ENCODE results near the gene UBL3.
A peak's percentile ranks its signal among the peaks of the same experiment; 100 is the strongest.

UBL3 gene

DNA sequence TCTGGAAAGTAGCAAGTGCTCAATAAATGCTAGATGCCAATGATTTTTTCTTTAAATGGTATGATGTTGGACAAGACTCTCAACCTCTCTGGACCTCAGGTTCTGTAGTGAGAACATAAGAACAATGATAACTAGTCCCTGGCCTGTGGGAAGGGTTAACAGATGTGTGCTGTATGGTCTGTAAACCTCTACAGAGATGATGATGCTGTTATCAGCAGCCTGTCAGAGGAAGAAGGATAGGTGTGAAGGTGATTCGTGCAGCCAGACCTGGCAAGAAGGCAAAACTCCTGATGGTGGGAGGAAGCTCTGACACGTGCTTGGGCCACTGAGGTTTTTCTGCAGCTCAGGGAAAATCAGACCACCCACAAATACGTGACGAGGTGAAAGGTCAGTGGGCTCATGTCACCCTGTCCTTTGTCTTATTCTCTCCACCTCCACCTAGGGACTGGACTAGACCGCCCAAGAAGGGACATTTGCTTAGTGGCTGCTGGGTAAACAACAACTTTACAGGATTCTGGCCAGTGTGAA lies 36.7 kb upstream of the UBL3 start:
- DNase-seq (ENCODE audit: low read depth in 2 of 2), result no peak

DNA sequence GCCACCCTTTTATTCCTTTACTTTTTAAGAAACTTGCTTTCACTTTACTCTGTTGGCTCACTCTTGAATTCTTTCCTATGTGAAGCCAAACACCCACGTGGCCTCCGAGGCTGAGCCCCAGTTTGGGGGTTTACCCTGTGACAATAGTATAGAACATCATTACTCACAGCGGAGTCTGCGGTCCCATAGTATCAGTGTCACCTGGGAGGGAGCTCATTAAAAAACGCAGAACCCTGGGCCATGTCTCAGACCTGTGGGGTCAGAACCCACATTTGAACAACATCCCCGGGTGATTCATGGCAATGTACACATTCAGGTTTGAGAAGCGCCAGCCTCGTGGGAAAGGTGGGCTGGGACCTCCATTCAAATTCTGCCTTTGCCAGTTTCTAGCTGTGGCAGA lies 36.0 kb upstream of the UBL3 start:
- TF ChIP-seq, protein P1, sequence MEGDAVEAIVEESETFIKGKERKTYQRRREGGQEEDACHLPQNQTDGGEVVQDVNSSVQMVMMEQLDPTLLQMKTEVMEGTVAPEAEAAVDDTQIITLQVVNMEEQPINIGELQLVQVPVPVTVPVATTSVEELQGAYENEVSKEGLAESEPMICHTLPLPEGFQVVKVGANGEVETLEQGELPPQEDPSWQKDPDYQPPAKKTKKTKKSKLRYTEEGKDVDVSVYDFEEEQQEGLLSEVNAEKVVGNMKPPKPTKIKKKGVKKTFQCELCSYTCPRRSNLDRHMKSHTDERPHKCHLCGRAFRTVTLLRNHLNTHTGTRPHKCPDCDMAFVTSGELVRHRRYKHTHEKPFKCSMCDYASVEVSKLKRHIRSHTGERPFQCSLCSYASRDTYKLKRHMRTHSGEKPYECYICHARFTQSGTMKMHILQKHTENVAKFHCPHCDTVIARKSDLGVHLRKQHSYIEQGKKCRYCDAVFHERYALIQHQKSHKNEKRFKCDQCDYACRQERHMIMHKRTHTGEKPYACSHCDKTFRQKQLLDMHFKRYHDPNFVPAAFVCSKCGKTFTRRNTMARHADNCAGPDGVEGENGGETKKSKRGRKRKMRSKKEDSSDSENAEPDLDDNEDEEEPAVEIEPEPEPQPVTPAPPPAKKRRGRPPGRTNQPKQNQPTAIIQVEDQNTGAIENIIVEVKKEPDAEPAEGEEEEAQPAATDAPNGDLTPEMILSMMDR (IDR thresholded peaks at IDR 0.05; ENCODE audit: low read depth, low read length), result no peak
- no peak overlapping the region for H3K4me3 ChIP-seq (replicated peaks in 1 of 2; ENCODE audit: low read depth in 2 of 2, low read length in 2 of 2)
- no peak for DNase-seq (ENCODE audit: low read depth in 2 of 2)

More for the DNA sequence above, 36.7 kb upstream of the UBL3 start:
- TF ChIP-seq, protein P1 (IDR thresholded peaks at IDR 0.05; ENCODE audit: low read depth, low read length), result no peak
- no peak overlapping the region for H3K4me3 ChIP-seq (replicated peaks in 1 of 2; ENCODE audit: low read depth in 2 of 2, low read length in 2 of 2)

DNA sequence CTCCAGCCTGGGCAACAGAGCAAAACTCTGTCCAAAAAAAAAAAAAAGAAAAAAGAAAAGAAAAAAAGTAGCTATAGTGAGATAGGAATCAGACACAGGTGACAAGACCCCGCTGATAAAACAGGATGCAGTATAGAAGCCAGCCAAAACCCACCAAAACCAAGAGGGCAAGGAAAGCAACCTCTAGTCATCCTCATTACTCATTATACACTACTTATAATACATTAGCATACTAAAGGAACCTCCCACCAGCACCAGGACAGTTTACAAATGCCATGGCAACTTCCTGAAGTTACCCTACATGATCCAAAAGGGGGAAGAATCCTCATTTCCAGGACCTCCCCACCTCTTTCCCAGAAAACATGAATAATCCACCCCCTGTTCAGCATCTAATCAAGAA lies 35.6 kb upstream of the UBL3 start:
- TF ChIP-seq, protein P1 (IDR thresholded peaks at IDR 0.05; ENCODE audit: low read depth, low read length), result no peak
- DNase-seq (ENCODE audit: low read depth in 2 of 2), result no peak
- H3K4me3 ChIP-seq (replicated peaks in 1 of 2; ENCODE audit: low read depth in 2 of 2, low read length in 2 of 2), result no peak overlapping the region

DNA sequence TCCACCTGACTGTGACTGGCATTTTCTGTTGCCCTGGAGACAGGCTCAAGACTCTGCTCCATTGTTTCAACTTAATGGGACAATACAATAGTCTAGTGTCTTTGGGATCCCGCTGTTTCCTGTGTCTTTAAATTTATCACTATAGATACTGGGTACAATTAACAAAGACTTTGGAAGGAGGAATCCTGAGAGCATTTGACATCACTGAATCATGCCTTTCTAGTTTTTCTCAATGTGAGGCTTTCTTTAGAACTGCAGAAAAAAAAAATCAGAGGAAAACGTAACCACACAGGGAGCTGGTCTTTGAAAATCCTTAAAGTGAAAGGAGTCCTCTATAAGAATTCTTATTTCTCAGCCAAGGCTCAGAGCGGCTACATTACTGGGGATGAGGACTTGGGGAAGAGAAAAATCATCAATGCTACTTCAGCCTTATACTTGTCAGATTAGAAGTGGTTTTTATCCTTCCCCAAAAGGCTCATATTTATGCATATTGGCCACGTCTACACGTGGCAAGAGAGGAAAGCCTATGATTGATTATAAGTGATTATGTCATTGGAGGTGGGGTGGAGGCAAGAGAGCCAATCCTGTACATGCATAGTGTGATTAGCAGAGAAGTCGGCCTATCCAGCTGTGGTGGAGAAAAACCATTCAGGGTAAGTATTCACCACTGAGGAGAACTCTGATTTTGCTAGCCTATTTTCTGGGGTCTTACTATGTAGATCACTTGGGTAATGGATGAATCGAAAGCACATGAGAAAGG lies 34.4 kb upstream of the UBL3 start:
- TF ChIP-seq, protein P1 (IDR thresholded peaks at IDR 0.05; ENCODE audit: low read depth, low read length), result no peak

DNA sequence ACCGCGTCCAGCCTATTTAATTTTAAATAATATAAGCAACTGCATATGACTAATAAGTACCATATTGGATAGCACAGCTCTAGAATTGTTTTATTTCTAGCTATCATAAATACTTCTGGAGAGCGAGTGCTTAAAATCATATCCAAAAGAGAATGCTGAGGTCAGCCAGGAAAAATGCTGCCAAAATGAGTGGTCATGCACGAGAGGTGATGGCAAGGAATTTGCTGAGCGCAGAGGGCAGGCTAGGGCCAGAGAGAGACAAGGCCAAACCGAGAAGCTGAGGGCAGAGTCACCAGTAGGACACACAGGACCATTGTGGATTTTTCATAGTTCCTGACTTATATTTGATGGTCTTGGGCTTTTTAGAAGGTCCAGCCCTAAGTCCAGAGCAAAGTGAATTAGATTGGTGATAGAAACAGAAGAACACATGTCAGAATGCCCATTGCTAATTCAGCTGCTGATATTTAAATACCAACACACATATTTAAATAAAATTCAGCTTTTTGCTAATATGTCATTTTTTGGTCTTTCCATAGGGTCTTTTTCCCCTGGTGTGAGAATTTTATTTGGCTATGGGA lies 33.6 kb upstream of the UBL3 start:
- TF ChIP-seq, protein P1 (IDR thresholded peaks at IDR 0.05; ENCODE audit: low read depth, low read length), result no peak
- peak in 1 of 2 donors; percentile 26 for DNase-seq (ENCODE audit: low read depth in 2 of 2)
- no peak overlapping the region for H3K4me3 ChIP-seq (replicated peaks in 1 of 2; ENCODE audit: low read depth in 2 of 2, low read length in 2 of 2)

More for the DNA sequence above, 34.4 kb upstream of the UBL3 start:
- no peak overlapping the region for H3K4me3 ChIP-seq (replicated peaks in 1 of 2; ENCODE audit: low read depth in 2 of 2, low read length in 2 of 2)
- peak; percentile 15 to 19 for DNase-seq (ENCODE audit: low read depth in 2 of 2)

DNA sequence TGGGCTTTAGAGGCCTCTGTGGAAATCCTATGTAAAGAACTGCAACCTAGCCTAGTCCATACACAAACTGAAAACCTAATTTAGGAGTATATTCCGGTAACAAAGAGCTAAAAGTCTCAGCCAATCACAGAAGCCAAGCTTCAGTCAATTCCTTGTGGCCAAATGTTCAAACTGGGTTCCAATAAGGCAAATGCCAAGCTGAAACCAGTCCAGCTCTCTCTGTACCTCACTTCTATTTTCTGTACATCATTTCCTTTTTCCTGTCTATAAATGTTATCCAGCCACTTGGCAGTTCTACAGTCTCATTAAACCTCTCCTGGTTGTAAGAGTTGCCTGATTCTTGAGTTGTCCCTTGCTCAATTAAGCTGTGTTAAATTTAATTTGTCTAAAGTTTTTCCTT lies 31.7 kb upstream of the UBL3 start:
- no peak overlapping the region for H3K4me3 ChIP-seq (replicated peaks in 1 of 2; ENCODE audit: low read depth in 2 of 2, low read length in 2 of 2)
- DNase-seq (ENCODE audit: low read depth in 2 of 2), result no peak
- TF ChIP-seq, protein P1 (IDR thresholded peaks at IDR 0.05; ENCODE audit: low read depth, low read length), result no peak
